Uterus (tissue), 2 donors: ENCODE measurements around the gene PSMD13.

Experiments
- POLR2A ChIP-seq, 2 donors: fragments of 450-650 bp; IDR thresholded peaks; one replicate each; pipeline ENCODE4 v1.6.1; 2016; ENCODE audit warnings: antibody characterized with exemption in 2 of 2, mild to moderate bottlenecking in 1 of 2, moderate library complexity in 1 of 2
- TF ChIP-seq, protein P1 (sequence below), 4 experiments: fragments of 200-600 bp in 2 of 4; fragments of 450-650 bp in 2 of 4; sonication (generic) in 2 of 4; IDR thresholded peaks; one replicate each; pipeline ENCODE4 v1.5.1; 2016 to 2019; ENCODE audit warnings: antibody characterized with exemption in 4 of 4, mild to moderate bottlenecking in 2 of 4, moderate library complexity in 1 of 4

DNA sequence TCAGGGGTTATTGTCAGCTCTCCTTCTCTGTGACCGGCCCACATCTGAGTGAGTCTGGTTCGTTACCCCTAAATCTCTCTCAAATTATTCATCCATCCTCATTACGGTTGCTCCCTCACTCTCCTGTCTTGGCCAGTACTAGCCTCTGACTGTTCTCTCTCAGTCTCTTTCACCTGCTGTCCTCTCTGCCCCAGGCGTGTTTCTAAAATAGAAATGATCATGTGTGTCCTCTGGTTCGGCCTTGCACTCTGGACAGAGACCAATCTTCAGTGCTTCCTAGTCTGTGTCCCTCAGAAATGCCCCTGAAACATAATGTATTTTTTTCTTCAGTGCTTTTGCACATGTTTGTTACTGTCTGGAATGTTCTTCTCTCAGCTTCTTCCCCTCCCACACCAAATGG, 4.9 kb downstream of the PSMD13 start:
- TF ChIP-seq, protein P1, sequence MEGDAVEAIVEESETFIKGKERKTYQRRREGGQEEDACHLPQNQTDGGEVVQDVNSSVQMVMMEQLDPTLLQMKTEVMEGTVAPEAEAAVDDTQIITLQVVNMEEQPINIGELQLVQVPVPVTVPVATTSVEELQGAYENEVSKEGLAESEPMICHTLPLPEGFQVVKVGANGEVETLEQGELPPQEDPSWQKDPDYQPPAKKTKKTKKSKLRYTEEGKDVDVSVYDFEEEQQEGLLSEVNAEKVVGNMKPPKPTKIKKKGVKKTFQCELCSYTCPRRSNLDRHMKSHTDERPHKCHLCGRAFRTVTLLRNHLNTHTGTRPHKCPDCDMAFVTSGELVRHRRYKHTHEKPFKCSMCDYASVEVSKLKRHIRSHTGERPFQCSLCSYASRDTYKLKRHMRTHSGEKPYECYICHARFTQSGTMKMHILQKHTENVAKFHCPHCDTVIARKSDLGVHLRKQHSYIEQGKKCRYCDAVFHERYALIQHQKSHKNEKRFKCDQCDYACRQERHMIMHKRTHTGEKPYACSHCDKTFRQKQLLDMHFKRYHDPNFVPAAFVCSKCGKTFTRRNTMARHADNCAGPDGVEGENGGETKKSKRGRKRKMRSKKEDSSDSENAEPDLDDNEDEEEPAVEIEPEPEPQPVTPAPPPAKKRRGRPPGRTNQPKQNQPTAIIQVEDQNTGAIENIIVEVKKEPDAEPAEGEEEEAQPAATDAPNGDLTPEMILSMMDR (IDR thresholded peaks at IDR 0.05), result no peak
- no peak for TF ChIP-seq POLR2A (IDR thresholded peaks at IDR 0.05)
